Activated CD4-positive, alpha-beta T cell treated with anti-CD3 and anti-CD28 coated beads for 36 hours (primary cell): ENCODE measurements around the gene APMAP. TPM values are rescaled to one million over a fixed set of nuclear protein-coding genes. Genes with fewer than 3 reads are reported as not detected.

Experiments
- ATAC-seq: fragments of 200-7000 bp; cut with Tn5 transposase; one replicate; pipeline ENCODE4 v1.10.0; 2021; ENCODE audit warnings: mild to moderate bottlenecking, moderate library complexity
- CTCF ChIA-PET: fragments of 350-600 bp; sonication (Branson Sonifier 250); formaldehyde crosslinking; loops from one replicate; lab custom pipeline; 2021; ENCODE audit warnings: antibody characterized with exemption; lab: Charles Lee
- POLR2A ChIA-PET: fragments of 350-600 bp; sonication (Branson Sonifier 250); formaldehyde crosslinking; loops from one replicate; lab custom pipeline; 2021; ENCODE audit warnings: antibody characterized with exemption, inconsistent platforms; lab: Charles Lee
- DNase-seq: peaks from one replicate; pipeline ENCODE4 v3.0.0-alpha.2; 2020
- H3K27ac Mint-ChIP-seq: one replicate; pipeline ENCODE4 v1.8.0; 2021; ENCODE audit warnings: mixed read lengths
- H3K27me3 Mint-ChIP-seq: one replicate; pipeline ENCODE4 v1.8.0; 2021; ENCODE audit warnings: mixed read lengths
- H3K36me3 Mint-ChIP-seq: one replicate; pipeline ENCODE4 v1.8.0; 2021; ENCODE audit warnings: low read depth, mixed read lengths
- H3K4me1 Mint-ChIP-seq: one replicate; pipeline ENCODE4 v1.8.0; 2021; ENCODE audit warnings: mixed read lengths
- H3K4me3 Mint-ChIP-seq: one replicate; pipeline ENCODE4 v1.8.0; 2021; ENCODE audit warnings: mild to moderate bottlenecking, moderate library complexity, mixed read lengths
- H3K9me3 Mint-ChIP-seq: one replicate; pipeline ENCODE4 v1.8.0; 2021; ENCODE audit warnings: low read depth, mixed read lengths
- intact Hi-C, 2 experiments: fragments of 100-400 bp; cut with DNase I in 1 of 2; cut with micrococcal nuclease in 1 of 2; formaldehyde crosslinking; loops; one replicate each; pipeline versions ENCODE4 v1.14.2 to v1.15.1; 2022 to 2024; cut with DNase I, micrococcal nuclease
- total RNA-seq, 2 experiments: library from RNA; stranded (reverse); gene quantifications; one replicate each; pipeline ENCODE4 v1.2.3, GENCODE V29; 2021

APMAP gene
- total RNA-seq, 2 experiments from 2014 or later, result 26.8 to 34.0 TPM

GRCh38 chr20:24962182-24962492 is 30.4 kb downstream of the APMAP start:
- ChIA-PET CTCF (interaction anchor here (1.3 kb wide), 1 partner anchor 9 kb away, joined by 3 read pairs; no protein-coding TSS in a partner anchor), POLR2A (no interaction called here)
- H3K27ac Mint-ChIP-seq, result no peak overlapping the region
- H3K27me3 Mint-ChIP-seq, result no peaks in the 10 kb centered on the region
- H3K36me3 Mint-ChIP-seq, result peaks cover 38% of the 10 kb centered on the region
- ATAC-seq, result no peak
- H3K4me3 Mint-ChIP-seq, result no peak overlapping the region
- peaks cover 13% of the 10 kb centered on the region for H3K4me1 Mint-ChIP-seq
- H3K9me3 Mint-ChIP-seq, result no peaks in the 10 kb centered on the region
- intact Hi-C loops, result no loop called here
- DNase-seq, result no peak

GRCh38 chr20:24961384-24962181 is 31.0 kb downstream of the APMAP start:
- intact Hi-C loops, result no loop called here
- DNase-seq, result no peak
- H3K27me3 Mint-ChIP-seq, result no peaks in the 10 kb centered on the region
- H3K27ac Mint-ChIP-seq, result no peak overlapping the region
- no peaks in the 10 kb centered on the region for H3K9me3 Mint-ChIP-seq
- H3K36me3 Mint-ChIP-seq, result peaks cover 38% of the 10 kb centered on the region
- H3K4me1 Mint-ChIP-seq, result peaks cover 13% of the 10 kb centered on the region
- POLR2A ChIA-PET, result no interaction called here
- CTCF ChIA-PET, result interaction anchor here (1.3 kb wide), 1 partner anchor 9 kb away, joined by 3 read pairs; no protein-coding TSS in a partner anchor
- H3K4me3 Mint-ChIP-seq, result no peak overlapping the region
- no peak for ATAC-seq

GRCh38 chr20:24960861-24961260 is 31.7 kb downstream of the APMAP start:
- peak overlapping the region; percentile 42 for H3K27ac Mint-ChIP-seq
- no peak for DNase-seq
- CTCF ChIA-PET, result no interaction called here
- POLR2A ChIA-PET, result no interaction called here
- peak; percentile 16 for ATAC-seq
- no peaks in the 10 kb centered on the region for H3K9me3 Mint-ChIP-seq
- H3K4me1 Mint-ChIP-seq, result peaks cover 13% of the 10 kb centered on the region
- intact Hi-C loops, result no loop called here
- H3K36me3 Mint-ChIP-seq, result peaks cover 36% of the 10 kb centered on the region
- no peaks in the 10 kb centered on the region for H3K27me3 Mint-ChIP-seq
- no peak overlapping the region for H3K4me3 Mint-ChIP-seq

- CTCF ChIA-PET, result interaction anchor here (1.0 kb wide), 1 partner anchor 20 kb away, joined by 3 read pairs; no protein-coding TSS in a partner anchor
- no peak for ATAC-seq
These were observed 32.2 kb downstream of the APMAP start for GRCh38 chr20:24960302-24960801.

GRCh38 chr20:24959591-24960301 is 32.8 kb downstream of the APMAP start:
- DNase-seq, result no peak
- Mint-ChIP-seq H3K27ac (no peak overlapping the region), H3K4me1 (peaks cover 16% of the 10 kb centered on the region), H3K36me3 (peaks cover 32% of the 10 kb centered on the region), H3K27me3 (no peaks in the 10 kb centered on the region), H3K4me3 (no peak overlapping the region), H3K9me3 (no peaks in the 10 kb centered on the region)
- no peak for ATAC-seq
- POLR2A ChIA-PET, result no interaction called here
- intact Hi-C loops, result no loop called here
- CTCF ChIA-PET, result interaction anchor here (1.0 kb wide), 1 partner anchor 21 kb away, joined by 3 read pairs; no protein-coding TSS in a partner anchor

More at GRCh38 chr20:24960302-24960801, 32.2 kb downstream of the APMAP start:
- intact Hi-C loops, result no loop called here
- DNase-seq, result no peak
- H3K27me3 Mint-ChIP-seq, result no peaks in the 10 kb centered on the region
- H3K9me3 Mint-ChIP-seq, result no peaks in the 10 kb centered on the region
- no peak overlapping the region for H3K4me3 Mint-ChIP-seq
- H3K36me3 Mint-ChIP-seq, result peaks cover 34% of the 10 kb centered on the region
- POLR2A ChIA-PET, result no interaction called here
- H3K4me1 Mint-ChIP-seq, result peaks cover 16% of the 10 kb centered on the region
- peak overlapping the region; percentile 42 for H3K27ac Mint-ChIP-seq

GRCh38 chr20:24958506-24959385 is 33.8 kb downstream of the APMAP start:
- H3K4me1 Mint-ChIP-seq, result peaks cover 15% of the 10 kb centered on the region
- H3K36me3 Mint-ChIP-seq, result peaks cover 25% of the 10 kb centered on the region
- no peak for ATAC-seq
- no peak for DNase-seq
- H3K27ac Mint-ChIP-seq, result no peak overlapping the region
- H3K9me3 Mint-ChIP-seq, result no peaks in the 10 kb centered on the region
- no peaks in the 10 kb centered on the region for H3K27me3 Mint-ChIP-seq
- CTCF ChIA-PET, result interaction anchor here (0.6 kb wide), 1 partner anchor 989 kb away, joined by 3 read pairs; no protein-coding TSS in a partner anchor
- no peak overlapping the region for H3K4me3 Mint-ChIP-seq
- POLR2A ChIA-PET, result no interaction called here
- intact Hi-C loops, result no loop called here

- H3K27ac Mint-ChIP-seq, result no peak overlapping the region
- ATAC-seq, result no peak
These were observed 35.1 kb downstream of the APMAP start for GRCh38 chr20:24957326-24958016.

GRCh38 chr20:24956001-24956841 is 36.3 kb downstream of the APMAP start:
- H3K4me3 Mint-ChIP-seq, result no peak overlapping the region
- no peaks in the 10 kb centered on the region for H3K27me3 Mint-ChIP-seq
- intact Hi-C loops, result no loop called here
- ChIA-PET POLR2A (no interaction called here), CTCF (no interaction called here)
- ATAC-seq, result no peak
- peak overlapping the region; percentile 65 for H3K27ac Mint-ChIP-seq
- H3K9me3 Mint-ChIP-seq, result no peaks in the 10 kb centered on the region
- H3K36me3 Mint-ChIP-seq, result peaks cover 12% of the 10 kb centered on the region
- no peak for DNase-seq
- peaks cover 17% of the 10 kb centered on the region for H3K4me1 Mint-ChIP-seq

More at GRCh38 chr20:24957326-24958016, 35.1 kb downstream of the APMAP start:
- POLR2A ChIA-PET, result no interaction called here
- Mint-ChIP-seq H3K4me3 (no peak overlapping the region), H3K4me1 (peaks cover 17% of the 10 kb centered on the region), H3K36me3 (peaks cover 17% of the 10 kb centered on the region), H3K27me3 (no peaks in the 10 kb centered on the region), H3K9me3 (no peaks in the 10 kb centered on the region)
- intact Hi-C loops, result no loop called here
- CTCF ChIA-PET, result interaction anchor here (0.6 kb wide), 1 partner anchor 988 kb away, joined by 3 read pairs; no protein-coding TSS in a partner anchor
- no peak for DNase-seq

- intact Hi-C loops, result no loop called here
- POLR2A ChIA-PET, result interaction anchor here (0.7 to 1.0 kb wide), 2 partner anchors 34 to 54 kb away, joined by 3 read pairs; no protein-coding TSS in a partner anchor
- peak overlapping the region; percentile 77 for H3K27ac Mint-ChIP-seq
- H3K9me3 Mint-ChIP-seq, result no peaks in the 10 kb centered on the region
- peak; percentile 71 for ATAC-seq
- no peak overlapping the region for H3K4me3 Mint-ChIP-seq
- H3K4me1 Mint-ChIP-seq, result peaks cover 14% of the 10 kb centered on the region
- peaks cover 10% of the 10 kb centered on the region for H3K36me3 Mint-ChIP-seq
- CTCF ChIA-PET, result interaction anchor here (0.6 to 1.4 kb wide), 5 partner anchors 9 to 950 kb away, joined by 3 to 5 read pairs (median 3); no protein-coding TSS in a partner anchor
- DNase-seq, result peak; percentile 38
- no peaks in the 10 kb centered on the region for H3K27me3 Mint-ChIP-seq
These were observed 37.5 kb downstream of the APMAP start for GRCh38 chr20:24955045-24955444.

GRCh38 chr20:24954566-24954965 is 38.0 kb downstream of the APMAP start:
- Mint-ChIP-seq H3K9me3 (no peaks in the 10 kb centered on the region), H3K4me1 (peaks cover 18% of the 10 kb centered on the region), H3K27me3 (no peaks in the 10 kb centered on the region), H3K4me3 (no peak overlapping the region), H3K36me3 (peaks cover 9% of the 10 kb centered on the region), H3K27ac (peak overlapping the region; percentile 77)
- intact Hi-C loops, result no loop called here
- DNase-seq (no peak), ATAC-seq (no peak)
- POLR2A ChIA-PET, result interaction anchor here (0.7 to 1.0 kb wide), 2 partner anchors 34 to 55 kb away, joined by 3 read pairs; no protein-coding TSS in a partner anchor
- CTCF ChIA-PET, result interaction anchor here (0.6 to 1.4 kb wide), 5 partner anchors 9 to 949 kb away, joined by 3 to 4 read pairs (median 3); no protein-coding TSS in a partner anchor
